ENCODE data around the gene MGAT4C. TPM values are rescaled to one million over a fixed set of nuclear protein-coding genes. Genes with fewer than 3 reads are reported as not detected.

Gene MGAT4C
- total RNA-seq, 2 donors from 2014 or later, result 0.09 to 0.50 TPM

GRCh38 chr12:85920324-85920947 is 335.8 kb downstream of the MGAT4C start:
- no peak for ATAC-seq
- intact Hi-C loops (cut with DNase I, micrococcal nuclease), result no loop called here

More at GRCh38 chr12:85920324-85920947, 335.8 kb downstream of the MGAT4C start:
- no peak for DNase-seq

All from left colon (tissue), 2 donors.